Smooth muscle cell (in vitro differentiated cells): Measurements from ENCODE around the gene RAD18. TPM values are rescaled to one million over a fixed set of nuclear protein-coding genes. Genes with fewer than 3 reads are reported as not detected.

Experiments used
- DNase-seq: peaks from one replicate; lab custom pipeline; 2025; ENCODE audit not compliant: unreplicated experiment; lab: John Stamatoyannopoulos, UW
- H2AFZ ChIP-seq: fragments of 200-600 bp; sonication (generic); 2 replicates; pipeline ENCODE4 v1.6.0; 2016; ENCODE audit warnings: antibody characterized with exemption, low read depth, mild to moderate bottlenecking
- H3F3A ChIP-seq: fragments of 200-600 bp; sonication (generic); 2 replicates; pipeline ENCODE4 v1.6.0; 2017; ENCODE audit warnings: antibody characterized with exemption, low read depth
- H3K27ac ChIP-seq: fragments of 200-600 bp; sonication (generic); 2 replicates; pipeline ENCODE4 v1.5.1; 2016; ENCODE audit warnings: low read depth, mild to moderate bottlenecking
- H3K27me3 ChIP-seq: fragments of 200-600 bp; sonication (generic); 2 replicates; pipeline ENCODE4 v1.6.1; 2016; ENCODE audit warnings: low read depth, mild to moderate bottlenecking
- H3K36me3 ChIP-seq: fragments of 200-600 bp; sonication (generic); 2 replicates; pipeline ENCODE4 v1.5.1; 2016; ENCODE audit warnings: low read depth
- H3K4me1 ChIP-seq: fragments of 200-600 bp; sonication (generic); 2 replicates; pipeline ENCODE4 v1.5.1; 2016; ENCODE audit warnings: low read depth
- H3K4me2 ChIP-seq: fragments of 200-600 bp; sonication (generic); 2 replicates; pipeline ENCODE4 v1.6.0; 2016; ENCODE audit warnings: mild to moderate bottlenecking
- H3K4me3 ChIP-seq: fragments of 200-600 bp; sonication (generic); 2 replicates; pipeline ENCODE4 v1.5.1; 2016; ENCODE audit warnings: mild to moderate bottlenecking
- H3K79me2 ChIP-seq: fragments of 200-600 bp; sonication (generic); 2 replicates; pipeline ENCODE4 v1.6.0; 2016; ENCODE audit warnings: low read depth, mild to moderate bottlenecking
- H3K9ac ChIP-seq: fragments of 200-600 bp; sonication (generic); 2 replicates; pipeline ENCODE4 v1.6.0; 2016; ENCODE audit warnings: low read depth
- H3K9me3 ChIP-seq: fragments of 200-600 bp; sonication (generic); replicated peaks from 2 replicates; pipeline ENCODE4 v1.5.1; 2016; ENCODE audit warnings: low read depth
- H4K20me1 ChIP-seq: fragments of 200-600 bp; sonication (generic); 2 replicates; pipeline ENCODE4 v1.6.0; 2016; ENCODE audit warnings: low read depth
- WGBS: methylation state at CpG from one replicate; pipeline ENCODE4 v1.1.7; 2016; ENCODE audit warnings: low lambda C conversion rate; 5-methylcytosine and 5-hydroxymethylcytosine counted together
- polyA plus RNA-seq: library from polyadenylated mRNA; unstranded; fragments of >200 nt; fragmentation: Nextera tagmentation; extraction: Ambion mirVana; gene quantifications from 2 replicates; pipeline ENCODE4 v1.2.1, GENCODE V29; 2016
- total RNA-seq: library from RNA; depleted of rRNA; stranded (reverse); fragments of >200 nt; gene quantifications from 2 replicates; pipeline ENCODE4 v1.2.3, GENCODE V29; 2014
- TF ChIP-seq, protein P1 (sequence below): fragments of 200-600 bp; sonication (generic); IDR thresholded peaks from 2 replicates; pipeline ENCODE4 v1.5.1; 2017; ENCODE audit warnings: borderline replicate concordance, mild to moderate bottlenecking, antibody characterized with exemption; ENCODE audit not compliant: insufficient read depth, poor library complexity, severe bottlenecking

Gene RAD18
- total and polyA plus RNA-seq, 2 experiments from 2014 or later, result 8.9 to 16.0 TPM

DNA sequence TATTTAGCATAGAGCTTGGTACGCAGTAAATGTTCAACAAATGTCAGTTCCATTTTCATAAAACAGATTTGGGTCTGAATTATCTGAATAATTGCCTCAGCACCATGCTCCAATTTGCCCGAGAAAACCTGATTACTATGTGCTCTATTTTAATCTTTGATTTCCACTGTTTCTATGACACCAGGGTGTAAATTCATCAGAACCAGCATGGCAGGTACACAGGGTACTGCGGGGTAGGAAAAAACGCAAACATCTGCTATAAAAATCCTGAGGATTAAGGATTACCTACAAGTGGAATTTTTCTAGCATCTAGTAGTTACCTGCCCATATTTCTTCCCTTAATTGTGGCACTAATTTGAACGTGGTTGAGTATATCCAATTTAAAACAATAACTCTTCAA is 70.3 kb downstream of the RAD18 start:
- Histone ChIP-seq H3K4me2 (no peak overlapping the region), H3K9me3 (no peaks in the 10 kb centered on the region), H3K4me3 (no peak overlapping the region), H4K20me1 (no peaks in the 10 kb centered on the region), H3K27ac (no peak overlapping the region), H3K9ac (no peak overlapping the region), H3K4me1 (no peaks in the 10 kb centered on the region), H3K79me2 (no peaks in the 10 kb centered on the region), H2AFZ (no peak overlapping the region), H3F3A (no peaks in the 10 kb centered on the region), H3K36me3 (no peaks in the 10 kb centered on the region), H3K27me3 (no peaks in the 10 kb centered on the region)
- DNase-seq, result no peak
- TF ChIP-seq, protein P1, sequence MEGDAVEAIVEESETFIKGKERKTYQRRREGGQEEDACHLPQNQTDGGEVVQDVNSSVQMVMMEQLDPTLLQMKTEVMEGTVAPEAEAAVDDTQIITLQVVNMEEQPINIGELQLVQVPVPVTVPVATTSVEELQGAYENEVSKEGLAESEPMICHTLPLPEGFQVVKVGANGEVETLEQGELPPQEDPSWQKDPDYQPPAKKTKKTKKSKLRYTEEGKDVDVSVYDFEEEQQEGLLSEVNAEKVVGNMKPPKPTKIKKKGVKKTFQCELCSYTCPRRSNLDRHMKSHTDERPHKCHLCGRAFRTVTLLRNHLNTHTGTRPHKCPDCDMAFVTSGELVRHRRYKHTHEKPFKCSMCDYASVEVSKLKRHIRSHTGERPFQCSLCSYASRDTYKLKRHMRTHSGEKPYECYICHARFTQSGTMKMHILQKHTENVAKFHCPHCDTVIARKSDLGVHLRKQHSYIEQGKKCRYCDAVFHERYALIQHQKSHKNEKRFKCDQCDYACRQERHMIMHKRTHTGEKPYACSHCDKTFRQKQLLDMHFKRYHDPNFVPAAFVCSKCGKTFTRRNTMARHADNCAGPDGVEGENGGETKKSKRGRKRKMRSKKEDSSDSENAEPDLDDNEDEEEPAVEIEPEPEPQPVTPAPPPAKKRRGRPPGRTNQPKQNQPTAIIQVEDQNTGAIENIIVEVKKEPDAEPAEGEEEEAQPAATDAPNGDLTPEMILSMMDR, result no peak
- 97% methylated on average over 5 of the region's 5 CpGs for WGBS

DNA sequence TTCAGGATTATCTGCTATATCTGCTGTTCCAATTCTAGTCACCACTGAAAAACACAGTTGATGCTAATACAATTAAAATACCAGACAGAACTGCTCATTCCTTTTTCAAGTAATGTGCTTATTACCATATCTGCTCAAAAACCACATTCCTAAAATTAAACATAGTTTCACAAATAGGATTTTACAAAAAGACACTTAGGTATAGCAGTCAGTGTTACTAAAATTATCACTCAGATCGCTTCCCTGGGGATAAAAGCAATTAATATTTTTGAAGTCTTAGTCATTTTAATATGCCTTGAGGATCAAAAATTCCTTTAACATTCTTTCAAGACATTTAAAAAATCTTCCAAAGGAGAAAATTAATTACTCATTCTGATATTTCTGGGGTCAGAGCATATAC is 71.5 kb downstream of the RAD18 start:
- Histone ChIP-seq H3K4me2 (no peak overlapping the region), H3K79me2 (no peaks in the 10 kb centered on the region), H3K4me1 (no peaks in the 10 kb centered on the region), H2AFZ (no peak overlapping the region), H3K9ac (no peak overlapping the region), H3K36me3 (no peaks in the 10 kb centered on the region), H3K27ac (no peak overlapping the region), H3K4me3 (no peak overlapping the region), H3F3A (no peaks in the 10 kb centered on the region), H4K20me1 (no peaks in the 10 kb centered on the region), H3K9me3 (no peaks in the 10 kb centered on the region), H3K27me3 (no peaks in the 10 kb centered on the region)
- DNase-seq, result no peak
- 80% methylated on average over 1 of the region's 1 CpG for WGBS
- TF ChIP-seq, protein P1, result no peak

DNA sequence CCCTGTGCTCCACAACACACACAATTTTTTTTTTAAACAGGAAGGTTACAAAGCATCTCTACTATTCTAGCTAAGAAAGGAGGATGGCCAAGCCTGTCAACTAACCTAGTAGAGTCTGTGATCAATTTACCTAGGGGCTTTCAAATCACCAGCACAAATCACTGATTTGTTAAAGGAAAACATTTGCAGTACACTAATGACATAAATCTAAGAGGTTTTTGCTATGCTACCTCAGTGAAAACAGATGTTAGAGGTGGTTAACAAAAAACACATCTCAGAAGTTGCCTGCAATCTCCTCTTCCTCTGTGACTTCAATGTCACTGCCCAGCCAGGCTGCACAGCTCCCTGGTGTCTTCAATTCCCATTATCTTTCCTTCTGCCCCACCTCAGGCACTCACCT is 72.0 kb downstream of the RAD18 start:
- Histone ChIP-seq H2AFZ (no peak overlapping the region), H3K9me3 (no peaks in the 10 kb centered on the region), H3K36me3 (no peaks in the 10 kb centered on the region), H3K27ac (no peak overlapping the region), H3K4me1 (no peaks in the 10 kb centered on the region), H4K20me1 (no peaks in the 10 kb centered on the region), H3K9ac (no peak overlapping the region), H3F3A (no peaks in the 10 kb centered on the region), H3K27me3 (no peaks in the 10 kb centered on the region), H3K4me3 (no peak overlapping the region), H3K4me2 (no peak overlapping the region), H3K79me2 (no peaks in the 10 kb centered on the region)
- TF ChIP-seq, protein P1, result no peak
- DNase-seq, result no peak

DNA sequence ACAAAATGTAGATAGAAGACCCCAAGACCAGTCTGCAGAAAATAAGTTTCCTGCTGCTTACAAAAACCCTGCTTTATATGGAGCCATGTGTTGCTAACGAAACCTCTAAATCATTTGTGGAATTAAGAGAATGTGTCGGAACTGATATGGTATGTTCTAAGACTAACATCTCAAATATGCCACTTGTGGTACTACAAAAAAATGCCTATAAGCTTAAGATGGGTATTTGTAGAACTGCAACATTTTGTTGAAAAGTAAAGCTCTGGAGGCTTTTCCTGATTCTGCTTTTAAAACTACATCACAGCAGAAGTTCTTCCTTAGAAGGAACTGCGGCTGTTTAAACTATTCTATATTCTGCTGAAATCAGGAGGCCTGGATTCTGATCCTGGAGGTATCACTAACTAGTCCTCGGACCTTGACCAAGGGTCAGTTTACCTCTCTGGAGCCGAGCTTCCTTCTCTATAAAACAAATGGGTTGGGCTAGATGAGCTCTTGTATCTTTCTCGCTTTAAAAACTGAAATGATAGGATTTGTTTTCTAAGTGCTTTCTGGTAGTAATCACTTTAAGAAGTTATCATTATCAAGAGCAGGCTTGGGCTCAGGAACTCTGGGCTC is 74.9 kb downstream of the RAD18 start:
- H4K20me1 ChIP-seq, result no peaks in the 10 kb centered on the region
- WGBS, result 37% methylated on average over 6 of the region's 6 CpGs

More for the DNA sequence above, 74.9 kb downstream of the RAD18 start:
- Histone ChIP-seq H3K4me2 (peak overlapping the region; percentile 50), H3K27ac (peak overlapping the region; percentile 68), H3K36me3 (no peaks in the 10 kb centered on the region), H3K9me3 (no peaks in the 10 kb centered on the region), H3K27me3 (no peaks in the 10 kb centered on the region), H3K9ac (peak overlapping the region; percentile 3), H3K79me2 (no peaks in the 10 kb centered on the region), H3K4me1 (no peaks in the 10 kb centered on the region), H2AFZ (no peak overlapping the region), H3K4me3 (no peak overlapping the region), H3F3A (no peaks in the 10 kb centered on the region)
- no peak for DNase-seq
- TF ChIP-seq, protein P1, result no peak
